ENCODE data around the gene CCDC158. TPM values are rescaled to one million over a fixed set of nuclear protein-coding genes. Genes with fewer than 3 reads are reported as not detected.

CCDC158 gene
- total RNA-seq, 1 experiment from 2014 or later: not detected

Other genes starting within 250 kb of the CCDC158 start
- 39.4 and 53.0 TPM in 2 replicates for gene SCARB2, start 207.3 kb downstream of the CCDC158 start, total RNA-seq (2014; rRNA removed; shearing (Covaris generic))
- gene FAM47E, start 169.4 kb downstream of the CCDC158 start, total RNA-seq (2014; rRNA removed; shearing (Covaris generic)): 0.17 and 1.4 TPM in 2 replicates
- gene STBD1, start 114.4 kb downstream of the CCDC158 start, total RNA-seq (2014; rRNA removed; shearing (Covaris generic)): 1.6 and 1.7 TPM in 2 replicates
- 52.8 and 55.8 TPM in 2 replicates for gene SHROOM3, start 14.1 kb upstream of the CCDC158 start, total RNA-seq (2014; rRNA removed; shearing (Covaris generic))